Large intestine (tissue), 3 donors: ENCODE measurements around the gene PLEKHM3. TPM values are rescaled to one million over a fixed set of nuclear protein-coding genes. Genes with fewer than 3 reads are reported as not detected.

ENCODE experiments used
- DNase-seq, 2 donors: peaks; one replicate each; pipeline versions ENCODE4 v3.0.0 to v3.0.0-alpha.2; 2013
- H3K27ac ChIP-seq: one replicate; pipeline ENCODE4 v1.5.1; 2013; ENCODE audit warnings: low read length
- H3K27me3 ChIP-seq: 2 replicates; pipeline ENCODE4 v1.6.1; 2013; ENCODE audit warnings: low read length; ENCODE audit not compliant: control insufficient read depth, insufficient read depth
- H3K36me3 ChIP-seq: 2 replicates; pipeline ENCODE4 v1.6.1; 2013; ENCODE audit warnings: low read length; ENCODE audit not compliant: control insufficient read depth, insufficient read depth
- H3K4me1 ChIP-seq: one replicate; pipeline ENCODE4 v1.6.1; 2013; ENCODE audit warnings: low read length; ENCODE audit not compliant: control insufficient read depth, insufficient read depth
- H3K4me3 ChIP-seq: one replicate; pipeline ENCODE4 v1.5.1; 2013; ENCODE audit warnings: low read length
- H3K9me3 ChIP-seq: one replicate; pipeline ENCODE4 v1.6.1; 2013; ENCODE audit warnings: mild to moderate bottlenecking, low read depth, low read length, moderate library complexity; ENCODE audit not compliant: control insufficient read depth
- WGBS: methylation state at CpG from one replicate; pipeline ENCODE4 v1.1.5; 2013; ENCODE audit warnings: low lambda C conversion rate; ENCODE audit not compliant: insufficient coverage; 5-methylcytosine and 5-hydroxymethylcytosine counted together
- polyA plus RNA-seq: library from polyadenylated mRNA; unstranded; fragments of 120-200 nt; gene quantifications from one replicate; pipeline ENCODE4 v1.2.1, GENCODE V29; 2013

PLEKHM3 gene
- polyA plus RNA-seq, 1 donor, result 11.3 TPM

GRCh38 chr2:207993151-207993763 is 32.1 kb downstream of the PLEKHM3 start:
- Histone ChIP-seq H3K27ac (no peak overlapping the region), H3K36me3 (peaks cover 6% of the 10 kb centered on the region), H3K27me3 (no peaks in the 10 kb centered on the region), H3K9me3 (no peaks in the 10 kb centered on the region), H3K4me3 (no peak overlapping the region), H3K4me1 (peaks cover 35% of the 10 kb centered on the region)
- 92% methylated on average over 2 of the region's 4 CpGs for WGBS
- DNase-seq, result no peak

- DNase-seq, result no peak
Measured at GRCh38 chr2:207991944-207992343, 33.4 kb downstream of the PLEKHM3 start.

GRCh38 chr2:207990784-207991183 is 34.5 kb downstream of the PLEKHM3 start:
- no peaks in the 10 kb centered on the region for H3K27me3 ChIP-seq
- peaks cover 34% of the 10 kb centered on the region for H3K4me1 ChIP-seq
- DNase-seq, result peak in 1 of 2 donors; percentile 22
- H3K36me3 ChIP-seq, result peaks cover 4% of the 10 kb centered on the region
- no peak overlapping the region for H3K4me3 ChIP-seq
- H3K9me3 ChIP-seq, result no peaks in the 10 kb centered on the region
- peak overlapping the region; percentile 2 for H3K27ac ChIP-seq

More at GRCh38 chr2:207991944-207992343, 33.4 kb downstream of the PLEKHM3 start:
- no peaks in the 10 kb centered on the region for H3K27me3 ChIP-seq
- no peak overlapping the region for H3K27ac ChIP-seq
- no CpG with 5 or more reads among the region's 1 CpG for WGBS
- no peaks in the 10 kb centered on the region for H3K9me3 ChIP-seq
- H3K36me3 ChIP-seq, result peaks cover 4% of the 10 kb centered on the region
- no peak overlapping the region for H3K4me3 ChIP-seq
- peaks cover 34% of the 10 kb centered on the region for H3K4me1 ChIP-seq

- Histone ChIP-seq H3K36me3 (no peaks in the 10 kb centered on the region), H3K9me3 (no peaks in the 10 kb centered on the region), H3K27ac (peak overlapping the region; percentile 87), H3K4me3 (no peak overlapping the region), H3K27me3 (no peaks in the 10 kb centered on the region), H3K4me1 (peaks cover 34% of the 10 kb centered on the region)
- no CpG with 5 or more reads among the region's 3 CpGs for WGBS
- DNase-seq, result peak; percentile 51 to 78
Measured at GRCh38 chr2:207988975-207989374, 36.4 kb downstream of the PLEKHM3 start.

GRCh38 chr2:207987025-207987716 is 38.2 kb downstream of the PLEKHM3 start:
- no CpG with 5 or more reads among the region's 4 CpGs for WGBS
- peak overlapping the region; percentile 87 for H3K27ac ChIP-seq

GRCh38 chr2:207984765-207985480 is 40.4 kb downstream of the PLEKHM3 start:
- H3K36me3 ChIP-seq, result no peaks in the 10 kb centered on the region
- DNase-seq, result no peak
- H3K27me3 ChIP-seq, result no peaks in the 10 kb centered on the region
- H3K4me1 ChIP-seq, result peaks cover 27% of the 10 kb centered on the region
- H3K27ac ChIP-seq, result no peak overlapping the region
- no peak overlapping the region for H3K4me3 ChIP-seq
- WGBS, result 100% methylated on average over 1 of the region's 3 CpGs
- H3K9me3 ChIP-seq, result no peaks in the 10 kb centered on the region

More at GRCh38 chr2:207987025-207987716, 38.2 kb downstream of the PLEKHM3 start:
- H3K27me3 ChIP-seq, result no peaks in the 10 kb centered on the region
- peaks cover 34% of the 10 kb centered on the region for H3K4me1 ChIP-seq
- DNase-seq, result no peak
- no peaks in the 10 kb centered on the region for H3K9me3 ChIP-seq
- H3K36me3 ChIP-seq, result no peaks in the 10 kb centered on the region
- H3K4me3 ChIP-seq, result no peak overlapping the region

GRCh38 chr2:207983641-207984042 is 41.7 kb downstream of the PLEKHM3 start:
- H3K36me3 ChIP-seq, result no peaks in the 10 kb centered on the region
- H3K27me3 ChIP-seq, result no peaks in the 10 kb centered on the region
- no peaks in the 10 kb centered on the region for H3K9me3 ChIP-seq
- no CpG with 5 or more reads among the region's 2 CpGs for WGBS
- DNase-seq, result no peak
- peaks cover 16% of the 10 kb centered on the region for H3K4me1 ChIP-seq
- H3K4me3 ChIP-seq, result no peak overlapping the region
- no peak overlapping the region for H3K27ac ChIP-seq

GRCh38 chr2:207978177-207978948 is 47.0 kb downstream of the PLEKHM3 start:
- WGBS, result no CpG with 5 or more reads among the region's 12 CpGs
- no peak for DNase-seq
- Histone ChIP-seq H3K4me3 (no peak overlapping the region), H3K27me3 (no peaks in the 10 kb centered on the region), H3K36me3 (peaks cover 14% of the 10 kb centered on the region), H3K27ac (no peak overlapping the region), H3K9me3 (no peaks in the 10 kb centered on the region), H3K4me1 (no peaks in the 10 kb centered on the region)

GRCh38 chr2:207975921-207976320 is 49.4 kb downstream of the PLEKHM3 start:
- Histone ChIP-seq H3K9me3 (no peaks in the 10 kb centered on the region), H3K4me3 (no peak overlapping the region), H3K4me1 (peaks cover 2% of the 10 kb centered on the region), H3K27ac (no peak overlapping the region), H3K36me3 (peaks cover 14% of the 10 kb centered on the region), H3K27me3 (no peaks in the 10 kb centered on the region)
- WGBS, result no CpG with 5 or more reads among the region's 2 CpGs
- DNase-seq, result no peak

- Histone ChIP-seq H3K4me3 (no peak overlapping the region), H3K36me3 (peaks cover 14% of the 10 kb centered on the region), H3K27me3 (no peaks in the 10 kb centered on the region), H3K4me1 (peaks cover 20% of the 10 kb centered on the region), H3K9me3 (no peaks in the 10 kb centered on the region), H3K27ac (peak overlapping the region; percentile 14)
- WGBS, result 90% methylated on average over 2 of the region's 5 CpGs
- peak in 1 of 2 donors; percentile 19 for DNase-seq
Measured at GRCh38 chr2:207974216-207974605, 51.1 kb downstream of the PLEKHM3 start.
